Fibroblast of pulmonary artery (primary cell): ENCODE measurements around the gene RBM33.

Experiments
- DNase-seq: peaks from one replicate; pipeline ENCODE4 v3.0.0-alpha.2; 2010; ENCODE audit warnings: low read depth
- H3K4me3 ChIP-seq: replicated peaks from 2 replicates; pipeline ENCODE4 v1.5.1; 2011; ENCODE audit warnings: low read depth, mild to moderate bottlenecking, control low read depth, low read length, moderate library complexity
- CTCF ChIP-seq: IDR thresholded peaks from 2 replicates; pipeline ENCODE4 v1.5.1; 2011; ENCODE audit warnings: mild to moderate bottlenecking, control low read depth, low read length, inconsistent platforms; ENCODE audit errors: missing control alignments

The RBM33 gene

GRCh38 chr7:155640629-155641028, 3.8 kb upstream of the RBM33 start:
- DNase-seq: no peak
- TF ChIP-seq CTCF: no peak
- no peak overlapping the region for H3K4me3 ChIP-seq

- H3K4me3 ChIP-seq: peak overlapping the region; percentile 99
- peak; percentile 24 for DNase-seq
- no peak for TF ChIP-seq CTCF
These were observed 670 bp upstream of the RBM33 start for GRCh38 chr7:155643804-155644177.

- peak overlapping the region; percentile 99 for H3K4me3 ChIP-seq
- no peak for TF ChIP-seq CTCF
- peak; percentile 21 for DNase-seq
These were observed 579 bp downstream of the RBM33 start for GRCh38 chr7:155644971-155645509.

- no peak for TF ChIP-seq CTCF
- DNase-seq: no peak
- H3K4me3 ChIP-seq: peak overlapping the region; percentile 99
These were observed 1.2 kb downstream of the RBM33 start for GRCh38 chr7:155645662-155646061.

GRCh38 chr7:155646669-155647068, 2.2 kb downstream of the RBM33 start:
- TF ChIP-seq CTCF: no peak
- peak overlapping the region; percentile 99 for H3K4me3 ChIP-seq
- DNase-seq: no peak

GRCh38 chr7:155647302-155647701, 2.8 kb downstream of the RBM33 start:
- no peak overlapping the region for H3K4me3 ChIP-seq
- DNase-seq: no peak
- TF ChIP-seq CTCF: no peak

- TF ChIP-seq CTCF: no peak
- H3K4me3 ChIP-seq: no peak overlapping the region
- no peak for DNase-seq
These were observed 3.3 kb downstream of the RBM33 start for GRCh38 chr7:155647734-155648133.
